K562 (cell line): ENCODE data around the gene TMEM33. TPM values are rescaled to one million over a fixed set of nuclear protein-coding genes. Genes with fewer than 3 reads are reported as not detected.
"Not testable (repeated sequence)": the region's sequence is repeated elsewhere in the genome, so short reads cannot be mapped to it uniquely, and the experiment has no call there.

Experiments used
- ATAC-seq: fragments of 200-7000 bp; cut with Tn5 transposase; 3 replicates; pipeline ENCODE4 v1.9.1; 2020; ENCODE audit warnings: moderate library complexity
- BruUV-seq: library from RNA; stranded (reverse); fragments of 400-500 nt; replicated peaks from 2 replicates; lab custom pipeline; 2021; lab: Mats Ljungman, UMichigan
- CTCF ChIA-PET: fragments of 300-600 bp; formaldehyde crosslinking; extraction: SDS; loops from one replicate; lab custom pipeline; 2021; ENCODE audit warnings: low intra/inter-chr PET ratio; lab: Yijun Ruan, JAX
- POLR2A ChIA-PET: fragments of 300-600, 350-650 bp; sonication (Branson Sonifier 250); formaldehyde crosslinking; extraction: SDS; loops from one replicate; lab custom pipeline; 2021; ENCODE audit warnings: antibody characterized with exemption, inconsistent platforms; lab: Yijun Ruan, JAX
- DNase-seq, 4 experiments: peaks; one replicate each; pipeline versions ENCODE4 v3.0.0 to v3.0.0-alpha.2; 2011 to 2018; ENCODE audit warnings: low spot score in 3 of 4, mixed read lengths in 3 of 4; ENCODE audit errors: extremely low read depth in 1 of 4
- FAIRE-seq: peaks from 2 replicates; lab custom pipeline; 2011; peaks lifted over from hg19 to GRCh38; lab: Jason Lieb, UNC
- H2AFZ ChIP-seq: 2 replicates; pipeline ENCODE4 v1.6.0; 2011; ENCODE audit warnings: low read depth, low read length, control low read depth, inconsistent platforms
- H3K27ac ChIP-seq: fragments of 200-600 bp; 3 replicates; pipeline ENCODE4 v1.8.0; 2011; ENCODE audit warnings: low read depth, mild to moderate bottlenecking, control low read depth, inconsistent platforms, low read length, moderate library complexity, mixed read lengths; ENCODE audit errors: extremely low read depth
- H3K27me3 ChIP-seq, 2 experiments: fragments of 300-600 bp in 1 of 2; 2 replicates in 1 of 2; 3 replicates in 1 of 2; pipeline versions ENCODE4 v1.6.0 to v1.8.0; 2011; ENCODE audit warnings: inconsistent platforms in 2 of 2, low read length in 2 of 2, mild to moderate bottlenecking in 1 of 2, mixed read lengths in 1 of 2, moderate library complexity in 1 of 2; ENCODE audit not compliant: control insufficient read depth in 2 of 2, insufficient read depth in 2 of 2
- H3K36me3 ChIP-seq: fragments of 300-600 bp; 3 replicates; pipeline ENCODE4 v1.8.0; 2011; ENCODE audit warnings: mild to moderate bottlenecking, low read length, inconsistent platforms; ENCODE audit not compliant: control insufficient read depth, insufficient read depth
- H3K4me1 ChIP-seq, 2 experiments: fragments of 200-600 bp in 1 of 2; replicated peaks in 1 of 2; 2 replicates in 1 of 2; 3 replicates in 1 of 2; pipeline versions ENCODE4 v1.5.1 to v1.8.0; 2011; ENCODE audit warnings: inconsistent platforms in 2 of 2, low read length in 2 of 2, mild to moderate bottlenecking in 1 of 2, mixed read lengths in 1 of 2, moderate library complexity in 1 of 2; ENCODE audit not compliant: control insufficient read depth in 2 of 2, insufficient read depth in 2 of 2
- H3K4me2 ChIP-seq: 2 replicates; pipeline ENCODE4 v1.6.1; 2011; ENCODE audit warnings: low read length, control low read depth, inconsistent platforms, mixed read lengths; ENCODE audit not compliant: insufficient read depth
- H3K4me3 ChIP-seq: fragments of 200-600 bp; sonication (generic), shearing (Covaris generic); 2 replicates; pipeline ENCODE4 v1.5.1; 2016; ENCODE audit warnings: control low read depth, inconsistent platforms
- H3K79me2 ChIP-seq: fragments of 200-600 bp; 3 replicates; pipeline ENCODE4 v1.8.0; 2011; ENCODE audit warnings: low read length, inconsistent platforms; ENCODE audit not compliant: control insufficient read depth, insufficient read depth
- H3K9ac ChIP-seq, 2 experiments: 2 replicates each; pipeline versions ENCODE4 v1.6.0 to v1.6.1; 2011; ENCODE audit warnings: low read depth in 2 of 2, low read length in 2 of 2, control low read depth in 1 of 2, inconsistent platforms in 1 of 2, mild to moderate bottlenecking in 1 of 2, mixed read lengths in 1 of 2; ENCODE audit not compliant: insufficient read depth in 1 of 2
- H3K9me1 ChIP-seq: one replicate; pipeline ENCODE4 v1.6.0; 2011; ENCODE audit warnings: inconsistent platforms, mild to moderate bottlenecking, low read length, moderate library complexity; ENCODE audit not compliant: control insufficient read depth, insufficient read depth
- H3K9me3 ChIP-seq: replicated peaks from 2 replicates; pipeline ENCODE4 v1.5.1; 2011; ENCODE audit warnings: low read depth, low read length, inconsistent platforms; ENCODE audit not compliant: control insufficient read depth, insufficient read depth
- H4K20me1 ChIP-seq: replicated peaks from 2 replicates; pipeline ENCODE4 v1.6.1; 2011; ENCODE audit warnings: low read length, inconsistent platforms, mixed read lengths; ENCODE audit not compliant: control insufficient read depth, insufficient read depth
- ARID1B ChIP-seq: fragments of 450-650 bp; IDR thresholded peaks from 2 replicates; pipeline ENCODE4 v1.6.1; 2016; ENCODE audit warnings: antibody characterized with exemption, mild to moderate bottlenecking, inconsistent platforms
- CBFA2T3 ChIP-seq: fragments of 450-650 bp; IDR thresholded peaks from 2 replicates; pipeline ENCODE4 v1.6.1; 2017
- CTBP1 ChIP-seq: fragments of 450-650 bp; IDR thresholded peaks from 2 replicates; pipeline ENCODE4 v1.6.1; 2016; ENCODE audit warnings: borderline replicate concordance
- DIDO1 ChIP-seq: fragments of 450-650 bp; IDR thresholded peaks from 2 replicates; pipeline ENCODE4 v1.6.1; 2016; ENCODE audit warnings: low read depth, missing biosample characterization, missing genetic modification characterization
- EGR1 ChIP-seq: fragments of 450-650 bp; conservative IDR thresholded peaks from 2 replicates; pipeline ENCODE4 v1.6.1; 2017; ENCODE audit warnings: mild to moderate bottlenecking
- FOXA3 ChIP-seq, 2 experiments: fragments of 450-650 bp in 1 of 2; sonication (generic) in 1 of 2; formaldehyde crosslinking; IDR thresholded peaks in 1 of 2; conservative IDR thresholded peaks in 1 of 2; 2 replicates each; pipeline versions ENCODE4 v1.4.0 to v1.8.0; 2020 to 2022; ENCODE audit warnings: mild to moderate bottlenecking in 2 of 2, missing genetic modification reagents in 1 of 2
- FOXK2 ChIP-seq, 2 experiments: fragments of 450-650 bp; IDR thresholded peaks in 1 of 2; conservative IDR thresholded peaks in 1 of 2; 2 replicates each; pipeline ENCODE4 v1.6.1; 2016; ENCODE audit warnings: low read depth in 2 of 2, mild to moderate bottlenecking in 1 of 2
- HDAC3 ChIP-seq: fragments of 450-650 bp; IDR thresholded peaks from 2 replicates; pipeline ENCODE4 v1.6.1; 2018; ENCODE audit warnings: borderline replicate concordance, mild to moderate bottlenecking, moderate library complexity; ENCODE audit not compliant: partially characterized antibody
- JUND ChIP-seq, 2 experiments: IDR thresholded peaks; 2 replicates in 1 of 2; 3 replicates in 1 of 2; pipeline ENCODE4 v1.6.1; 2011; ENCODE audit warnings: borderline replicate concordance in 2 of 2, low read depth in 2 of 2, low read length in 2 of 2, improper control_type of control experiment in 1 of 2, missing biosample characterization in 1 of 2, missing genetic modification characterization in 1 of 2, missing genetic modification reagents in 1 of 2
- LEF1 ChIP-seq: fragments of 450-650 bp; IDR thresholded peaks from 2 replicates; pipeline ENCODE4 v1.6.1; 2016; ENCODE audit warnings: mild to moderate bottlenecking
- MAFF ChIP-seq: IDR thresholded peaks from 2 replicates; pipeline ENCODE4 v1.6.1; 2012; ENCODE audit warnings: low read length, improper control_type of control experiment
- MAFG ChIP-seq: fragments of 450-650 bp; conservative IDR thresholded peaks from 2 replicates; pipeline ENCODE4 v1.6.1; 2016; ENCODE audit warnings: missing genetic modification characterization, missing compliant biosample characterization
- MAFK ChIP-seq: IDR thresholded peaks from 2 replicates; pipeline ENCODE4 v1.6.1; 2011; ENCODE audit warnings: low read length, improper control_type of control experiment
- NCOR1 ChIP-seq: fragments of 450-650 bp; IDR thresholded peaks from 2 replicates; pipeline ENCODE4 v1.6.1; 2016; ENCODE audit warnings: mild to moderate bottlenecking, moderate library complexity
- NFE2 ChIP-seq: IDR thresholded peaks from 2 replicates; pipeline ENCODE4 v1.6.1; 2014; ENCODE audit warnings: antibody characterized with exemption, low read depth
- SOX6 ChIP-seq: fragments of 450-650 bp; IDR thresholded peaks from 2 replicates; pipeline ENCODE4 v1.6.1; 2014; ENCODE audit warnings: mild to moderate bottlenecking
- YY1 ChIP-seq, 3 experiments: IDR thresholded peaks; 2 replicates each; pipeline ENCODE4 v1.6.1; 2011; ENCODE audit warnings: low read length in 2 of 3, mild to moderate bottlenecking in 2 of 3, moderate library complexity in 2 of 3, borderline replicate concordance in 1 of 3, control low read depth in 1 of 3, low read depth in 1 of 3; ENCODE audit not compliant: insufficient read depth in 3 of 3, insufficient replicate concordance in 2 of 3, control insufficient read depth in 1 of 3, insufficient read length in 1 of 3; ENCODE audit errors: extremely low read depth in 1 of 3
- ZNF316 ChIP-seq: fragments of 450-650 bp; IDR thresholded peaks from 2 replicates; pipeline ENCODE4 v1.6.1; 2016
- WGBS: fragments of 100-300 bp; shearing (Covaris generic); methylation state at CpG from one replicate; pipeline ENCODE4 v1.1.6; 2016; ENCODE audit warnings: low coverage, mixed read lengths; ENCODE audit not compliant: insufficient coverage; ENCODE audit errors: missing lambda C conversion rate; 5-methylcytosine and 5-hydroxymethylcytosine counted together
- in situ Hi-C: fragments of 300-500 bp; cut with MboI; formaldehyde crosslinking; loops from 4 replicates; pipeline ENCODE4 v1.15.0; 2018; ENCODE audit warnings: inconsistent platforms, mixed read lengths
- intact Hi-C: fragments of 100-400 bp; cut with micrococcal nuclease; formaldehyde crosslinking; loops from 2 replicates; pipeline ENCODE4 v1.14.2; 2022
- polyA plus RNA-seq, 8 experiments: library from polyadenylated mRNA; depleted of rRNA in 4 of 8; stranded (reverse) in 5 of 8; unstranded in 3 of 8; fragments of >200 nt; fragmentation: Nextera tagmentation in 2 of 8; fragmentation: Illumina TruSeq in 1 of 8; extraction: Ambion mirVana in 2 of 8; extraction: Trizol in 1 of 8; gene quantifications; 2 replicates each; pipeline versions ENCODE4 v1.2.1 to v1.2.3, GENCODE V29; 2011 to 2014; ENCODE audit warnings: inconsistent platforms in 1 of 8, missing spikeins in 1 of 8
- total RNA-seq, 7 experiments: library from RNA; depleted of rRNA in 6 of 7; stranded (reverse); fragments of >200 nt in 6 of 7; fragmentation: Illumina TruSeq in 2 of 7; extraction: Trizol in 2 of 7; gene quantifications; 2 replicates each; pipeline versions ENCODE4 v1.2.1 to v1.2.3, GENCODE V29; 2011 to 2021; ENCODE audit warnings: low replicate concordance in 1 of 7
- TF ChIP-seq, protein P1 (sequence below): fragments of 450-650 bp; IDR thresholded peaks from 2 replicates; pipeline ENCODE4 v1.6.1; 2017; ENCODE audit warnings: antibody characterized with exemption, mild to moderate bottlenecking

The TMEM33 gene
- total and polyA plus RNA-seq, 9 of the 15 experiments (the other 6 are each of a cell fraction or from before 2014, with no cell fraction given): 16.8 to 85.9 (median 67.9) TPM

DNA sequence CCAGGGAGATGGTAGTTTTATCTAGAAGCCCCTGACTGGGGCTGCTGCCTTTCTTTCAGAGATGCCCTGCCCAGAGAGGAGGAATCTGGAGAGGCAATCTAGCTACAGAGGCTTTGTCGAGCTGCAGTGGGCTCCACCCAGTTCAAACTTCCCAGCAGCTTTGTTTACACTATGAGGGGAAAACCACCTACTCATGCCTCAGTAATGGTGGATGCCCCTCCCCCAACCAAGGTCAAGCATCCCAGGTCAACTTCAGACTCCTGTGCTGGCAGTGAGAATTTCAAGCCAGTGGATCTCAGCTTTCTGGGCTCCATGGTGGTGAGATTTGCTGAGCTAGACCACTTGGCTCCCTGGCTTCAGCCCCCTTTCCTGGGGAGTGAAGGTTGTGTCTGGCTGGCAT lies 26.1 kb upstream of the TMEM33 start:
- DNase-seq: peak in 1 of 4 experiments; percentile 74
- H3K36me3 ChIP-seq; in situ Hi-C loops; H3K4me1 ChIP-seq; H3K9me1 ChIP-seq; H3K9me3 ChIP-seq; CTCF ChIA-PET; intact Hi-C loops; H4K20me1 ChIP-seq; H3K79me2 ChIP-seq; BruUV-seq; H3K4me3 ChIP-seq; H3K27me3 ChIP-seq; TF ChIP-seq JUND (tag; IDR thresholded peaks at IDR 0.05; ENCODE audit: borderline replicate concordance, low read depth, low read length): not testable (repeated sequence)
- 0% methylated on average over 1 of the region's 1 CpG for WGBS
- Histone ChIP-seq H2AFZ (peak overlapping the region; percentile 72), H3K27ac (peak overlapping the region; percentile 39; the same call in 2 of the 3 replicates), H3K9ac (peak overlapping the region in 1 of 2 experiments; percentile 68; a peak in 1 of 4 replicates), H3K4me2 (peak overlapping the region; percentile 58; the same call in 1 of the 2 replicates)
- peak; percentile 81 for ATAC-seq
- FAIRE-seq: peak; percentile 46
- POLR2A ChIA-PET: interaction anchor here (0.6 to 1.1 kb wide), 2 partner anchors 31 to 50 kb away, joined by 4 read pairs; no protein-coding TSS in a partner anchor
- TF ChIP-seq SOX6 (peak; percentile 29; the same call in 1 of the 2 replicates), DIDO1 (tag) (0 out of 2 replicates have a peak, but pooled peaks have one; percentile 41), NFE2 (peak; percentile 87), LEF1 (peak; percentile 84), ZNF316 (peak; percentile 20; the same call in 1 of the 2 replicates), YY1 (IDR thresholded peaks at IDR 0.05; ENCODE audit: borderline replicate concordance in 1 of 3, control insufficient read depth in 1 of 3, extremely low read depth in 1 of 3, insufficient read depth in 3 of 3, insufficient read length in 1 of 3, insufficient replicate concordance in 2 of 3, low read depth in 1 of 3, low read length in 2 of 3) (peak in 2 of 3 experiments; percentile 41 to 83), MAFK (0 out of 2 replicates have a peak, but pooled peaks have one; percentile 19), NCOR1 (peak; percentile 16; the same call in 1 of the 2 replicates), EGR1 (0 out of 2 replicates have a peak, but pooled peaks have one; percentile 18), CTBP1 (0 out of 2 replicates have a peak, but pooled peaks have one; percentile 44), HDAC3 (peak; percentile 17), MAFG (tag) (peak; percentile 52), JUND (IDR thresholded peaks at IDR 0.05; ENCODE audit: borderline replicate concordance, low read depth, low read length) (peak; percentile 21; the same call in 1 of the 2 replicates), FOXK2 (conservative IDR thresholded peaks at IDR 0.05 in 1 of 2, IDR thresholded peaks at IDR 0.05 in 1 of 2; ENCODE audit: low read depth in 2 of 2) (peak; percentile 85 to 91), FOXA3 (CRISPR knock-in tag; conservative IDR thresholded peaks at IDR 0.05 in 1 of 2, IDR thresholded peaks at IDR 0.05 in 1 of 2) (peak; percentile 68 to 73; a peak in 3 of 4 replicates), MAFF (0 out of 2 replicates have a peak, but pooled peaks have one; percentile 26), ARID1B (0 out of 2 replicates have a peak, but pooled peaks have one; percentile 21), CBFA2T3 (peak; percentile 7; the same call in 1 of the 2 replicates)
- TF ChIP-seq, protein P1, sequence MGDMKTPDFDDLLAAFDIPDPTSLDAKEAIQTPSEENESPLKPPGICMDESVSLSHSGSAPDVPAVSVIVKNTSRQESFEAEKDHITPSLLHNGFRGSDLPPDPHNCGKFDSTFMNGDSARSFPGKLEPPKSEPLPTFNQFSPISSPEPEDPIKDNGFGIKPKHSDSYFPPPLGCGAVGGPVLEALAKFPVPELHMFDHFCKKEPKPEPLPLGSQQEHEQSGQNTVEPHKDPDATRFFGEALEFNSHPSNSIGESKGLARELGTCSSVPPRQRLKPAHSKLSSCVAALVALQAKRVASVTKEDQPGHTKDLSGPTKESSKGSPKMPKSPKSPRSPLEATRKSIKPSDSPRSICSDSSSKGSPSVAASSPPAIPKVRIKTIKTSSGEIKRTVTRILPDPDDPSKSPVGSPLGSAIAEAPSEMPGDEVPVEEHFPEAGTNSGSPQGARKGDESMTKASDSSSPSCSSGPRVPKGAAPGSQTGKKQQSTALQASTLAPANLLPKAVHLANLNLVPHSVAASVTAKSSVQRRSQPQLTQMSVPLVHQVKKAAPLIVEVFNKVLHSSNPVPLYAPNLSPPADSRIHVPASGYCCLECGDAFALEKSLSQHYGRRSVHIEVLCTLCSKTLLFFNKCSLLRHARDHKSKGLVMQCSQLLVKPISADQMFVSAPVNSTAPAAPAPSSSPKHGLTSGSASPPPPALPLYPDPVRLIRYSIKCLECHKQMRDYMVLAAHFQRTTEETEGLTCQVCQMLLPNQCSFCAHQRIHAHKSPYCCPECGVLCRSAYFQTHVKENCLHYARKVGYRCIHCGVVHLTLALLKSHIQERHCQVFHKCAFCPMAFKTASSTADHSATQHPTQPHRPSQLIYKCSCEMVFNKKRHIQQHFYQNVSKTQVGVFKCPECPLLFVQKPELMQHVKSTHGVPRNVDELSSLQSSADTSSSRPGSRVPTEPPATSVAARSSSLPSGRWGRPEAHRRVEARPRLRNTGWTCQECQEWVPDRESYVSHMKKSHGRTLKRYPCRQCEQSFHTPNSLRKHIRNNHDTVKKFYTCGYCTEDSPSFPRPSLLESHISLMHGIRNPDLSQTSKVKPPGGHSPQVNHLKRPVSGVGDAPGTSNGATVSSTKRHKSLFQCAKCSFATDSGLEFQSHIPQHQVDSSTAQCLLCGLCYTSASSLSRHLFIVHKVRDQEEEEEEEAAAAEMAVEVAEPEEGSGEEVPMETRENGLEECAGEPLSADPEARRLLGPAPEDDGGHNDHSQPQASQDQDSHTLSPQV: 0 out of 2 replicates have a peak, but pooled peaks have one; percentile 34
